HepG2 (cell line): ENCODE results near the gene GALNT16. TPM values are rescaled to one million over a fixed set of nuclear protein-coding genes. Genes with fewer than 3 reads are reported as not detected.

Experiments
- ATAC-seq: fragments of 200-7000 bp; cut with Tn5 transposase; 3 replicates; pipeline ENCODE4 v1.9.1; 2020; ENCODE audit warnings: mild to moderate bottlenecking, moderate library complexity
- BruUV-seq: library from RNA; stranded (reverse); fragments of 400-500 nt; replicated peaks from 2 replicates; lab custom pipeline; 2021; lab: Mats Ljungman, UMichigan
- CTCF ChIA-PET: fragments of 300-600 bp; formaldehyde crosslinking; extraction: SDS; loops from one replicate; lab custom pipeline; 2021; ENCODE audit warnings: low total read pairs, inconsistent platforms, low intra/inter-chr PET ratio; lab: Yijun Ruan, JAX
- POLR2A ChIA-PET: fragments of 350-600 bp; sonication (Branson Sonifier 250); formaldehyde crosslinking; loops from one replicate; lab custom pipeline; 2020; ENCODE audit warnings: antibody characterized with exemption, inconsistent platforms; lab: Yijun Ruan, JAX
- DNase-seq: peaks from one replicate; pipeline ENCODE4 v3.0.0-alpha.2; 2015; ENCODE audit warnings: low spot score
- FAIRE-seq: peaks from 3 replicates; lab custom pipeline; 2011; peaks lifted over from hg19 to GRCh38; lab: Jason Lieb, UNC
- H2AFZ ChIP-seq: one replicate; pipeline ENCODE4 v1.6.1; 2011; ENCODE audit warnings: low read length, inconsistent platforms
- H3K27ac ChIP-seq: fragments of 300-600 bp; 3 replicates; pipeline ENCODE4 v1.8.0; 2011; ENCODE audit warnings: mixed run types, mild to moderate bottlenecking, mixed read lengths, low read length, inconsistent platforms; ENCODE audit not compliant: insufficient read depth; ENCODE audit errors: extremely low read length
- H3K27me3 ChIP-seq, 2 experiments: fragments of 200-600 bp in 1 of 2; 2 replicates in 1 of 2; 3 replicates in 1 of 2; pipeline versions ENCODE4 v1.6.0 to v1.8.0; 2011; ENCODE audit warnings: low read length in 2 of 2, mild to moderate bottlenecking in 2 of 2, moderate library complexity in 2 of 2, inconsistent platforms in 1 of 2; ENCODE audit not compliant: insufficient read depth in 2 of 2, control insufficient read depth in 1 of 2
- H3K36me3 ChIP-seq, 2 experiments: fragments of 200-600 bp in 1 of 2; replicated peaks in 1 of 2; 2 replicates in 1 of 2; 3 replicates in 1 of 2; pipeline versions ENCODE4 v1.5.1 to v1.8.0; 2011; ENCODE audit warnings: low read length in 2 of 2, inconsistent platforms in 1 of 2; ENCODE audit not compliant: insufficient read depth in 2 of 2, control insufficient read depth in 1 of 2
- H3K4me1 ChIP-seq: 2 replicates; pipeline ENCODE4 v1.5.1; 2012; ENCODE audit warnings: low read length, inconsistent platforms; ENCODE audit not compliant: insufficient read depth
- H3K4me2 ChIP-seq: 2 replicates; pipeline ENCODE4 v1.6.0; 2011; ENCODE audit warnings: low read depth, low read length, inconsistent platforms
- H3K4me3 ChIP-seq, 3 experiments: fragments of 200-600 bp in 1 of 3; sonication (generic), shearing (Covaris generic) in 1 of 3; replicated peaks in 1 of 3; 2 replicates each; pipeline ENCODE4 v1.5.1; 2011 to 2016; ENCODE audit warnings: low read length in 3 of 3, inconsistent platforms in 2 of 3, low read depth in 2 of 3, mild to moderate bottlenecking in 2 of 3, control low read depth in 1 of 3, mixed read lengths in 1 of 3; ENCODE audit not compliant: insufficient read depth in 1 of 3
- H3K79me2 ChIP-seq: one replicate; pipeline ENCODE4 v1.6.1; 2011; ENCODE audit warnings: low read length, inconsistent platforms; ENCODE audit not compliant: insufficient read depth
- H3K9ac ChIP-seq: 2 replicates; pipeline ENCODE4 v1.6.0; 2011; ENCODE audit warnings: mild to moderate bottlenecking, low read depth, low read length, inconsistent platforms; ENCODE audit not compliant: insufficient read depth
- H3K9me3 ChIP-seq: 2 replicates; pipeline ENCODE4 v1.5.1; 2012; ENCODE audit warnings: mild to moderate bottlenecking, low read length
- H4K20me1 ChIP-seq: 2 replicates; pipeline ENCODE4 v1.6.0; 2011; ENCODE audit warnings: inconsistent platforms, mild to moderate bottlenecking, low read length, moderate library complexity; ENCODE audit not compliant: insufficient read depth
- ETV6 ChIP-seq: sonication (generic); formaldehyde crosslinking; conservative IDR thresholded peaks from 2 replicates; pipeline ENCODE4 v1.4.0; 2020; ENCODE audit warnings: missing genetic modification reagents
- MAFK ChIP-seq, 2 experiments: IDR thresholded peaks in 1 of 2; conservative IDR thresholded peaks in 1 of 2; 2 replicates each; pipeline ENCODE4 v1.6.1; 2011; ENCODE audit warnings: improper control_type of control experiment in 2 of 2, low read length in 2 of 2
- ZFP1 ChIP-seq: IDR thresholded peaks from 2 replicates; pipeline ENCODE4 v1.6.1; 2016
- WGBS: methylation state at CpG from one replicate; pipeline ENCODE4 v1.1.6; 2017; ENCODE audit warnings: low lambda C conversion rate; 5-methylcytosine and 5-hydroxymethylcytosine counted together
- in situ Hi-C: cut with HindIII; loops from 2 replicates; pipeline ENCODE4 v1.10.0; 2017; ENCODE audit warnings: low pct_unique_long_range_greater_than_20kb; ENCODE audit not compliant: extremely low pct_ligation_motif_present
- intact Hi-C: fragments of 100-400 bp; cut with micrococcal nuclease; formaldehyde crosslinking; loops from one replicate; pipeline ENCODE4 v1.10.0; 2022; ENCODE audit not compliant: unreplicated experiment
- polyA plus RNA-seq, 8 experiments: library from polyadenylated mRNA; depleted of rRNA in 3 of 8; stranded (reverse) in 7 of 8; unstranded in 1 of 8; fragments of >200 nt; fragmentation: Illumina TruSeq in 4 of 8; extraction: Trizol in 4 of 8; gene quantifications; 2 replicates each; pipeline versions ENCODE4 v1.2.1 to v1.2.3, GENCODE V29; 2011 to 2016; ENCODE audit warnings: low read depth in 4 of 8, missing spikeins in 1 of 8, mixed read lengths in 1 of 8; ENCODE audit not compliant: insufficient read depth in 1 of 8
- total RNA-seq, 5 experiments: library from RNA; depleted of rRNA; stranded (reverse); fragments of >200 nt; fragmentation: Illumina TruSeq; extraction: Trizol; gene quantifications; 2 replicates each; pipeline ENCODE4 v1.2.3, GENCODE V29; 2016; ENCODE audit warnings: low read depth in 1 of 5
- TF ChIP-seq, protein P1 (sequence below): IDR thresholded peaks from 2 replicates; pipeline ENCODE4 v1.6.1; 2016

GALNT16 gene
- total and polyA plus RNA-seq, 2 of the 13 experiments (the other 11 are each of a cell fraction or from before 2014, with no cell fraction given) = 0.54 to 0.82 TPM

GRCh38 chr14:69331206-69331605 is 71.2 kb downstream of the GALNT16 start:
- H3K4me1 ChIP-seq = no peaks in the 10 kb centered on the region
- CTCF ChIA-PET = no interaction called here
- no peak overlapping the region for H3K27ac ChIP-seq
- no peaks in the 10 kb centered on the region for H3K79me2 ChIP-seq
- no peaks in the 10 kb centered on the region for H4K20me1 ChIP-seq
- H3K9ac ChIP-seq = no peak overlapping the region
- POLR2A ChIA-PET = no interaction called here
- H3K4me3 ChIP-seq = no peak overlapping the region
- no peak for TF ChIP-seq ETV6 (CRISPR knock-in tag)
- TF ChIP-seq MAFK (conservative IDR thresholded peaks at IDR 0.05 in 1 of 2, IDR thresholded peaks at IDR 0.05 in 1 of 2; ENCODE audit: low read length in 2 of 2) = 0 out of 4 replicates have a peak, but pooled peaks of 1 of the 2 experiments have one; percentile 1
- intact Hi-C loops = no loop called here
- H3K4me2 ChIP-seq = no peak overlapping the region
- no peak overlapping the region for H2AFZ ChIP-seq
- BruUV-seq = no TSS peak
- DNase-seq = no peak
- H3K27me3 ChIP-seq = no peaks in the 10 kb centered on the region; a peak in 1 of 5 replicates
- H3K9me3 ChIP-seq = no peaks in the 10 kb centered on the region
- 20% methylated on average over 1 of the region's 4 CpGs for WGBS
- H3K36me3 ChIP-seq = no peaks in the 10 kb centered on the region
- no peak for FAIRE-seq
- no peak for ATAC-seq
- in situ Hi-C loops = no loop called here

- ChIA-PET POLR2A (no interaction called here), CTCF (no interaction called here)
- TF ChIP-seq ZFP1 (CRISPR knock-in tag) = peak; percentile 76; the same call in 1 of the 2 replicates
- TF ChIP-seq, protein P1, sequence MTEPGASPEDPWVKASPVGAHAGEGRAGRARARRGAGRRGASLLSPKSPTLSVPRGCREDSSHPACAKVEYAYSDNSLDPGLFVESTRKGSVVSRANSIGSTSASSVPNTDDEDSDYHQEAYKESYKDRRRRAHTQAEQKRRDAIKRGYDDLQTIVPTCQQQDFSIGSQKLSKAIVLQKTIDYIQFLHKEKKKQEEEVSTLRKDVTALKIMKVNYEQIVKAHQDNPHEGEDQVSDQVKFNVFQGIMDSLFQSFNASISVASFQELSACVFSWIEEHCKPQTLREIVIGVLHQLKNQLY (CRISPR knock-in tag) = no peak
- 7% methylated on average over 4 of the region's 13 CpGs for WGBS
- DNase-seq (no peak), ATAC-seq (peak; percentile 44; the same call in 2 of the 3 replicates), FAIRE-seq (no peak)
- no peaks in the 10 kb centered on the region for H3K79me2 ChIP-seq
- no peaks in the 10 kb centered on the region for H3K36me3 ChIP-seq
- no peaks in the 10 kb centered on the region; a peak in 1 of 5 replicates for H3K27me3 ChIP-seq
- intact Hi-C loops (no loop called here), in situ Hi-C loops (no loop called here)
- H2AFZ ChIP-seq = no peak overlapping the region
- no peaks in the 10 kb centered on the region for H3K9me3 ChIP-seq
- H3K4me1 ChIP-seq = no peaks in the 10 kb centered on the region
- H4K20me1 ChIP-seq = no peaks in the 10 kb centered on the region
- no TSS peak for BruUV-seq
- H3K4me2 ChIP-seq = no peak overlapping the region
- H3K27ac ChIP-seq = no peak overlapping the region
- no peak overlapping the region for H3K9ac ChIP-seq
- no peak overlapping the region for H3K4me3 ChIP-seq
These were observed 72.9 kb downstream of the GALNT16 start for GRCh38 chr14:69332782-69333395.
